ENCODE data around the gene ASCL3.
"Not testable (repeated sequence)": the region's sequence is repeated elsewhere in the genome, so short reads cannot be mapped to it uniquely, and the experiment has no call there.

ASCL3 gene

GRCh38 chr11:8908099-8908498 is 34.7 kb downstream of the ASCL3 start:
- no peak for DNase-seq

GRCh38 chr11:8907116-8907515 is 35.7 kb downstream of the ASCL3 start:
- DNase-seq: no peak

DNA sequence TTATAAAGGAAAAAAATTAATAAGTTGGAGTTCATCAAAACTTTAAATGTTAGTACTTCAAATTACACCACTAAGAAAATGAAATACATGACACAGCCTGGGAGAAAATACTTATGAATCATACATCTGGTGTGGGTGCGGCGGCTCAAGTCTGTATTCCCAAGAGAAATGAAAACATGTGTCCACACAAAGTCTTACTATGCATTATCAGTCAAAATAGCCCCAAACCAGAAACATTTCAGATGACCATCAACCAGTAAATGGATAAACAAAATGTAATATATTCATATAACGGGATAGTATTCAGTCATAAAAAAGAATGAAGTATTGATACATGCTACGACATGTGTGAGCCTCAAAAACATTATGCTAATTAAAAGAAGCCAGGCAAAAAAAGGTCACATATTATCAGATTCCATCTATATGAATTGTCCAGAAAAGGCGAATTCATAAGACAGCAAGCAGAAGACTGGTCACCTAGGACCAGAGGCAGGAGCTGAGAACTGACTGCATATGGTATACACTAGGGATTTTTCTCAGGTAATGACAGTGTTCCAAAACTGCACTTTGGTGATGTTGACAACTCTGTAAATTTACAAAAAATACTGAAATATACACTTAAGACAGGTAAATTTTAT is 37.2 kb downstream of the ASCL3 start:
- no peak for DNase-seq

GRCh38 chr11:8899119-8899753 is 43.6 kb downstream of the ASCL3 start:
- DNase-seq: no peak

- not testable (repeated sequence) for DNase-seq
These were observed 51.6 kb downstream of the ASCL3 start for GRCh38 chr11:8891185-8891584.
